MM.1S (cell line): Measurements from ENCODE around the gene SART3.
"Not testable (repeated sequence)": the region's sequence is repeated elsewhere in the genome, so short reads cannot be mapped to it uniquely, and the experiment has no call there.

Experiments used
- DNase-seq: peaks from one replicate; pipeline ENCODE4 v3.0.0-alpha.2; 2015
- H2AFZ ChIP-seq: fragments of 300-600 bp; sonication (generic); 2 replicates; pipeline ENCODE4 v1.6.0; 2016; ENCODE audit warnings: antibody characterized with exemption, low read length
- H3F3A ChIP-seq: fragments of 300-600 bp; sonication (generic); 2 replicates; pipeline ENCODE4 v1.6.1; 2016; ENCODE audit warnings: mild to moderate bottlenecking, antibody characterized with exemption, low read length, moderate library complexity, mixed read lengths; ENCODE audit not compliant: insufficient read depth
- H3K27ac ChIP-seq: fragments of 300-600 bp; sonication (generic); 2 replicates; pipeline ENCODE4 v1.5.1; 2016; ENCODE audit warnings: mild to moderate bottlenecking, low read length
- H3K27me3 ChIP-seq: fragments of 300-600 bp; sonication (generic); replicated peaks from 2 replicates; pipeline ENCODE4 v1.6.0; 2016; ENCODE audit warnings: low read length; ENCODE audit not compliant: insufficient read depth
- H3K36me3 ChIP-seq: fragments of 300-600 bp; sonication (generic); replicated peaks from 2 replicates; pipeline ENCODE4 v1.6.1; 2016; ENCODE audit warnings: mild to moderate bottlenecking, low read length, mixed read lengths; ENCODE audit not compliant: insufficient read depth
- H3K4me1 ChIP-seq: fragments of 300-600 bp; sonication (generic); 2 replicates; pipeline ENCODE4 v1.6.1; 2016; ENCODE audit warnings: low read length, mixed read lengths
- H3K4me2 ChIP-seq: fragments of 300-600 bp; sonication (generic); 2 replicates; pipeline ENCODE4 v1.6.0; 2016; ENCODE audit warnings: low read depth, low read length
- H3K4me3 ChIP-seq: fragments of 300-600 bp; sonication (generic); 2 replicates; pipeline ENCODE4 v1.5.1; 2016; ENCODE audit warnings: low read length, mixed read lengths
- H3K79me2 ChIP-seq: fragments of 300-600 bp; sonication (generic); 2 replicates; pipeline ENCODE4 v1.6.1; 2016; ENCODE audit warnings: mixed run types, low read length, mixed read lengths
- H3K9ac ChIP-seq: fragments of 300-600 bp; sonication (generic); 2 replicates; pipeline ENCODE4 v1.6.1; 2016; ENCODE audit warnings: low read length, mixed read lengths
- H3K9me2 ChIP-seq: fragments of 300-600 bp; sonication (generic); replicated peaks from 2 replicates; pipeline ENCODE4 v1.6.1; 2016; ENCODE audit warnings: mild to moderate bottlenecking, low read length, mixed read lengths; ENCODE audit not compliant: insufficient read depth
- H3K9me3 ChIP-seq: fragments of 300-600 bp; sonication (generic); replicated peaks from 2 replicates; pipeline ENCODE4 v1.6.1; 2016; ENCODE audit warnings: mild to moderate bottlenecking, low read length, mixed read lengths; ENCODE audit not compliant: insufficient read depth
- H4K20me1 ChIP-seq: fragments of 300-600 bp; sonication (generic); 2 replicates; pipeline ENCODE4 v1.6.1; 2016; ENCODE audit warnings: mild to moderate bottlenecking, low read length, moderate library complexity, mixed read lengths; ENCODE audit not compliant: insufficient read depth
- EZH2 ChIP-seq: fragments of 300-600 bp; sonication (generic); optimal IDR thresholded peaks from 2 replicates; pipeline ENCODE3; 2017; ENCODE audit warnings: low read depth, mild to moderate bottlenecking, antibody characterized with exemption, low read length, mixed read lengths
- EZH2phosphoT487 ChIP-seq: fragments of 300-600 bp; sonication (generic); IDR thresholded peaks from 2 replicates; pipeline ENCODE4 v1.6.1; 2018; ENCODE audit warnings: antibody characterized with exemption, low read length
- TF ChIP-seq, protein P1 (sequence below): fragments of 300-600 bp; sonication (generic); IDR thresholded peaks from 2 replicates; pipeline ENCODE4 v1.5.1; 2016; ENCODE audit warnings: antibody characterized with exemption, low read length, mixed read lengths

SART3 gene

DNA sequence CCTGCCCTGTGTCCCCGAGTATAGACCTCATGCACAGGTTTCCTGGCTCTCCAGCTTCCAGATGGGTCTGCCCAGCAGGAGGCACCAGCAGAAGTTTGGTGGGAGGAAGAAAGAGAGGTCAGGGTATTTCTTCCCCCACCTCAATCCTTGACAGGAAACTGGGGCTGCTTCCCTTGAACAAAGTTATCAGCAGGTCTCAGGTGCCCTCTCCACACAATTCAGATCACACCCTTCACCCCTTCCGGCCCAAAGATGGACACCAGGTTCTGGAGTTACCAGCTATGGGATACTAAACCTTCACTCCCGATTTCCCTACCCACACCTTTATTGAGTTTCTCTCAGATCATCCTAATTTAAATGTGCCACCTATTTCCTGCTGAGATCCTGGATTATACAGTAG lies 1.2 kb downstream of the SART3 start:
- peak overlapping the region; percentile 84; the same call in 1 of the 2 replicates for H3K27ac ChIP-seq
- no peaks in the 10 kb centered on the region for H3K27me3 ChIP-seq
- TF ChIP-seq EZH2 = no peak
- TF ChIP-seq, protein P1, sequence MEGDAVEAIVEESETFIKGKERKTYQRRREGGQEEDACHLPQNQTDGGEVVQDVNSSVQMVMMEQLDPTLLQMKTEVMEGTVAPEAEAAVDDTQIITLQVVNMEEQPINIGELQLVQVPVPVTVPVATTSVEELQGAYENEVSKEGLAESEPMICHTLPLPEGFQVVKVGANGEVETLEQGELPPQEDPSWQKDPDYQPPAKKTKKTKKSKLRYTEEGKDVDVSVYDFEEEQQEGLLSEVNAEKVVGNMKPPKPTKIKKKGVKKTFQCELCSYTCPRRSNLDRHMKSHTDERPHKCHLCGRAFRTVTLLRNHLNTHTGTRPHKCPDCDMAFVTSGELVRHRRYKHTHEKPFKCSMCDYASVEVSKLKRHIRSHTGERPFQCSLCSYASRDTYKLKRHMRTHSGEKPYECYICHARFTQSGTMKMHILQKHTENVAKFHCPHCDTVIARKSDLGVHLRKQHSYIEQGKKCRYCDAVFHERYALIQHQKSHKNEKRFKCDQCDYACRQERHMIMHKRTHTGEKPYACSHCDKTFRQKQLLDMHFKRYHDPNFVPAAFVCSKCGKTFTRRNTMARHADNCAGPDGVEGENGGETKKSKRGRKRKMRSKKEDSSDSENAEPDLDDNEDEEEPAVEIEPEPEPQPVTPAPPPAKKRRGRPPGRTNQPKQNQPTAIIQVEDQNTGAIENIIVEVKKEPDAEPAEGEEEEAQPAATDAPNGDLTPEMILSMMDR = no peak; the same call in 1 of the 2 replicates
- no peak for TF ChIP-seq EZH2phosphoT487
- H3K4me1 ChIP-seq = peaks cover 19% of the 10 kb centered on the region
- H4K20me1 ChIP-seq = peaks cover 30% of the 10 kb centered on the region
- no peaks in the 10 kb centered on the region for H3K36me3 ChIP-seq
- peaks cover 32% of the 10 kb centered on the region for H3F3A ChIP-seq
- H3K4me2 ChIP-seq = peak overlapping the region; percentile 96
- H3K4me3 ChIP-seq = peak overlapping the region; percentile 98
- no peaks in the 10 kb centered on the region for H3K9me2 ChIP-seq
- peak overlapping the region; percentile 98 for H3K9ac ChIP-seq
- peaks cover 90% of the 10 kb centered on the region for H3K79me2 ChIP-seq
- no peak overlapping the region for H2AFZ ChIP-seq
- DNase-seq = no peak
- H3K9me3 ChIP-seq = no peaks in the 10 kb centered on the region

DNA sequence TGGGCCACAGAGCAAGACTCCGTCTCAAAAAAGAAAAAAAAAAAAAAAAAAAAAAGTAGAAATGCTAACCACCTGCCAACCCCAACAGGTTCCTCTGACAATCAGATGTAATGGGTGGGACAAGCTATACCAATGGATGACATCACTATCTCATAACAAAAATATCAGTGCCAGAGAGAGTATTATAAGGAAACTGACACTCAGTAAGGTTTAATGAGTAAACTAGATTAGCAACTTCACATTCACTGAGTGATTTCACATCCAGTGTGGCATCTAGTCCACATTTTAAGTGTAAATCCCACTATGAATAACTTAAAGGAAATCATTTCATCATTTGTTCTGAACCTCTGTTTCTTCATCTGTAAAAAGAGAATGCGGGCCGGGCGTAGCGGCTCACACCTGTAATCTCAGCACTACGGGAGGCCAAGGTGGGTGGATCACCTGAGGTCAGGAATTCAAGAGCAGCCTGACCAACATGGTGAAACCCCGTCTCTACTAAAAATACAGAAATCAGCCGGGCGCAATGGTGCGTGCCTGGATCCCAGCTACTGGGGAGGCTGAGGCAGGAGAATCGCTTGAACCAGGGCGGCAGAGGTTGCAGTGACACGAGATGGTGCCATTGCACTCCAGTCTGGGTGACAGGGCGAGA lies 1.8 kb downstream of the SART3 start:
- H3K36me3 ChIP-seq = no peaks in the 10 kb centered on the region; the same call in 1 of the 2 replicates
- H4K20me1 ChIP-seq = peaks cover 32% of the 10 kb centered on the region
- H3K9me2 ChIP-seq = no peaks in the 10 kb centered on the region
- TF ChIP-seq, protein P1 = no peak
- TF ChIP-seq EZH2 (no peak), EZH2phosphoT487 (no peak)
- no peak overlapping the region for H3K4me3 ChIP-seq
- H2AFZ ChIP-seq = no peak overlapping the region
- H3K9ac ChIP-seq = peak overlapping the region; percentile 98; the same call in 1 of the 2 replicates
- peaks cover 13% of the 10 kb centered on the region for H3K4me1 ChIP-seq
- DNase-seq = no peak
- peaks cover 90% of the 10 kb centered on the region for H3K79me2 ChIP-seq
- no peaks in the 10 kb centered on the region for H3K27me3 ChIP-seq
- no peak overlapping the region for H3K27ac ChIP-seq
- peak overlapping the region; percentile 96; the same call in 1 of the 2 replicates for H3K4me2 ChIP-seq
- H3F3A ChIP-seq = peaks cover 26% of the 10 kb centered on the region
- H3K9me3 ChIP-seq = no peaks in the 10 kb centered on the region

DNA sequence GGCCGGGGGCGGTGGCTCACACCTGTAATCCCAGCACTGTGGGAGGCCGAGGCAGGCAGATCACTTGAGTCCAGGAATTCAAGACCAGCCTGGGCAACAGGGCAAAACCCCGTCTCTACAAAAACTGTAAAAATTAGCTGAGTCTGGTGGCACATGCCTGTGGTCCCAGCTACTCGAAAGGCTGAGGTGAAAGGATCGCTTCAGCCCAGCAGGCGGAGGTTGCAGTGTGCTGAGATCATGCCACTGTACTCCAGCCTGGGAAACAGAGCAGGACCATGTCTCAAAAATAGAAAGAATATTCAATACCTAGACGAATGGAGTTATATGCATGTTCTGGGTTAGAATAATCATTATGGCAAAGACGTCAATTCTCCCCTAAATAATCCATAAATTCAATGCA lies 5.6 kb downstream of the SART3 start:
- not testable (repeated sequence) for H3F3A ChIP-seq, H2AFZ ChIP-seq, H3K27me3 ChIP-seq, H3K9ac ChIP-seq, H3K9me3 ChIP-seq, H3K4me3 ChIP-seq, H3K36me3 ChIP-seq, DNase-seq, H3K4me2 ChIP-seq, H3K27ac ChIP-seq, H3K9me2 ChIP-seq
- peaks cover 55% of the 10 kb centered on the region for H4K20me1 ChIP-seq
- peaks cover 99% of the 10 kb centered on the region for H3K79me2 ChIP-seq
- H3K4me1 ChIP-seq = peaks cover 22% of the 10 kb centered on the region

DNA sequence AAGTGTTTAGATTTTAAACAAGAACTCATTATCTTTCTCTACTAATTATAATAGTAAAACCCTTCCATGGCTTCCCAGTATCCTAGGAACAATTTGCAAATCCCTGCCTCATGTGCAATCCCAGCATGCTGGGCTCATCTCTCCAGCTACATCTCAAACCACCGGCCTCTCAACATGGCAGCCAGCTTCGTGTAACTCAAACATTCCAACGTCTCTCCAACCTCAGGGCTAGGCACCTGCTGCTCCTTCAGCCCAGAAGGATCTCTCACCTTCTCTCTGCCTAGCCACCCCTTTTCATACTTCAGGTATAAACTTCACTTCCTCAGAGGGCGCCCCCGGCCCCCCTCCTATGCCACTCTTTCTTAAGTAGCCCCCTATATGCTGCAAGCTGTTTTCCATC lies 7.2 kb downstream of the SART3 start:
- no peak for DNase-seq
- Histone ChIP-seq H3K9ac (no peak overlapping the region), H3K9me3 (no peaks in the 10 kb centered on the region), H3K27ac (no peak overlapping the region), H3K4me1 (peaks cover 19% of the 10 kb centered on the region), H4K20me1 (peaks cover 59% of the 10 kb centered on the region), H2AFZ (no peak overlapping the region), H3K4me2 (no peak overlapping the region), H3K9me2 (no peaks in the 10 kb centered on the region), H3K36me3 (peaks cover 1% of the 10 kb centered on the region; the same call in 1 of the 2 replicates), H3K79me2 (peaks cover 99% of the 10 kb centered on the region), H3K4me3 (no peak overlapping the region), H3F3A (no peaks in the 10 kb centered on the region), H3K27me3 (no peaks in the 10 kb centered on the region)
- no peak for TF ChIP-seq EZH2phosphoT487
- TF ChIP-seq, protein P1 = no peak
- TF ChIP-seq EZH2 = no peak
